Neural progenitor cell (in vitro differentiated cells): ENCODE data around the gene CMTM1. TPM values are rescaled to one million over a fixed set of nuclear protein-coding genes. Genes with fewer than 3 reads are reported as not detected.

Experiments used
- DNase-seq: peaks from one replicate; pipeline ENCODE4 v3.0.0-alpha.2; 2016; ENCODE audit warnings: low spot score
- H2AFZ ChIP-seq: fragments of 200-600 bp; sonication (generic); replicated peaks from 2 replicates; pipeline ENCODE4 v1.6.1; 2016; ENCODE audit warnings: antibody characterized with exemption
- H3F3A ChIP-seq: fragments of 200-600 bp; sonication (generic); 2 replicates; pipeline ENCODE4 v1.6.1; 2016; ENCODE audit warnings: antibody characterized with exemption, low read depth
- H3K27ac ChIP-seq: fragments of 200-600 bp; sonication (generic); 2 replicates; pipeline ENCODE4 v1.5.1; 2016; ENCODE audit warnings: mild to moderate bottlenecking
- H3K27me3 ChIP-seq: fragments of 200-600 bp; sonication (generic); 2 replicates; pipeline ENCODE4 v1.6.1; 2016; ENCODE audit warnings: mild to moderate bottlenecking, moderate library complexity
- H3K36me3 ChIP-seq: fragments of 200-600 bp; sonication (generic); 2 replicates; pipeline ENCODE4 v1.5.1; 2016
- H3K4me1 ChIP-seq: fragments of 200-600 bp; sonication (generic); 2 replicates; pipeline ENCODE4 v1.6.1; 2016; ENCODE audit warnings: mixed run types
- H3K4me2 ChIP-seq: fragments of 200-600 bp; sonication (generic); 2 replicates; pipeline ENCODE4 v1.6.1; 2016
- H3K4me3 ChIP-seq: fragments of 200-600 bp; sonication (generic); 2 replicates; pipeline ENCODE4 v1.5.1; 2016
- H3K79me2 ChIP-seq: fragments of 200-600 bp; sonication (generic); 2 replicates; pipeline ENCODE4 v1.6.1; 2016; ENCODE audit warnings: low read depth
- H3K9ac ChIP-seq: fragments of 200-600 bp; sonication (generic); 2 replicates; pipeline ENCODE4 v1.6.1; 2016
- H3K9me3 ChIP-seq: fragments of 200-600 bp; sonication (generic); 2 replicates; pipeline ENCODE4 v1.5.1; 2016; ENCODE audit warnings: low read depth
- H4K20me1 ChIP-seq: fragments of 200-600 bp; sonication (generic); 2 replicates; pipeline ENCODE4 v1.6.1; 2016; ENCODE audit warnings: low read depth
- H3K27ac Mint-ChIP-seq: 3 replicates; pipeline ENCODE4 v1.8.0; 2021; ENCODE audit warnings: mixed read lengths
- H3K27me3 Mint-ChIP-seq: 2 replicates; pipeline ENCODE4 v1.8.0; 2022; ENCODE audit warnings: low read depth, mild to moderate bottlenecking, inconsistent platforms, moderate library complexity, mixed read lengths; ENCODE audit not compliant: insufficient read depth
- H3K36me3 Mint-ChIP-seq: 3 replicates; pipeline ENCODE4 v1.8.0; 2021; ENCODE audit warnings: mixed read lengths
- H3K4me1 Mint-ChIP-seq: 3 replicates; pipeline ENCODE4 v1.8.0; 2021; ENCODE audit warnings: mixed read lengths
- H3K4me3 Mint-ChIP-seq: 3 replicates; pipeline ENCODE4 v1.8.0; 2021; ENCODE audit warnings: mild to moderate bottlenecking, moderate library complexity, mixed read lengths
- H3K9me3 Mint-ChIP-seq: 3 replicates; pipeline ENCODE4 v1.8.0; 2020; ENCODE audit warnings: mixed read lengths
- CTCF ChIP-seq: fragments of 200-600 bp; sonication (generic); IDR thresholded peaks from 2 replicates; pipeline ENCODE4 v1.5.1; 2017; ENCODE audit warnings: antibody characterized with exemption, mild to moderate bottlenecking
- EZH2 ChIP-seq: fragments of 200-600 bp; sonication (generic); IDR thresholded peaks from 2 replicates; pipeline ENCODE4 v1.6.1; 2017; ENCODE audit warnings: antibody characterized with exemption, mild to moderate bottlenecking, moderate library complexity
- EZH2phosphoT487 ChIP-seq: fragments of 200-600 bp; sonication (generic); IDR thresholded peaks from 2 replicates; pipeline ENCODE4 v1.6.1; 2017; ENCODE audit warnings: antibody characterized with exemption
- total RNA-seq: library from RNA; depleted of rRNA; stranded (reverse); fragments of >200 nt; gene quantifications from 2 replicates; pipeline ENCODE4 v1.2.3, GENCODE V29; 2015; ENCODE audit warnings: low replicate concordance

CMTM1 gene
- total RNA-seq, 1 donor from 2014 or later = not detected

- no peaks in the 10 kb centered on the region for H3K9me3 ChIP-seq
- no peaks in the 10 kb centered on the region for H3K4me1 ChIP-seq
- Mint-ChIP-seq H3K4me3 (no peak overlapping the region), H3K4me1 (peaks cover 4% of the 10 kb centered on the region), H3K36me3 (peaks cover 7% of the 10 kb centered on the region), H3K9me3 (no peaks in the 10 kb centered on the region), H3K27ac (no peak overlapping the region), H3K27me3 (no peaks in the 10 kb centered on the region)
- no peak overlapping the region for H2AFZ ChIP-seq
- no peaks in the 10 kb centered on the region for H3K36me3 ChIP-seq
- H3K9ac ChIP-seq = no peak overlapping the region
- no peaks in the 10 kb centered on the region for H3K27me3 ChIP-seq
- no peak overlapping the region for H3K27ac ChIP-seq
- TF ChIP-seq EZH2 (no peak), EZH2phosphoT487 (no peak), CTCF (no peak)
- H3K79me2 ChIP-seq = no peaks in the 10 kb centered on the region
- DNase-seq = no peak
- no peak overlapping the region for H3K4me2 ChIP-seq
- no peak overlapping the region for H3K4me3 ChIP-seq
- H3F3A ChIP-seq = no peaks in the 10 kb centered on the region
- no peaks in the 10 kb centered on the region for H4K20me1 ChIP-seq
These were observed 42.3 kb upstream of the CMTM1 start for GRCh38 chr16:66523861-66524354.

GRCh38 chr16:66524601-66525164 is 41.6 kb upstream of the CMTM1 start:
- H3K4me1 Mint-ChIP-seq = peaks cover 4% of the 10 kb centered on the region
- H2AFZ ChIP-seq = no peak overlapping the region
- H4K20me1 ChIP-seq = no peaks in the 10 kb centered on the region
- no peak overlapping the region for H3K4me3 ChIP-seq
- H3K36me3 Mint-ChIP-seq = peaks cover 7% of the 10 kb centered on the region
- H3K27ac Mint-ChIP-seq = no peak overlapping the region
- H3K36me3 ChIP-seq = no peaks in the 10 kb centered on the region
- no peak for DNase-seq
- no peaks in the 10 kb centered on the region for H3K9me3 ChIP-seq
- no peak overlapping the region for H3K27ac ChIP-seq
- H3K27me3 ChIP-seq = no peaks in the 10 kb centered on the region
- H3K4me2 ChIP-seq = no peak overlapping the region
- TF ChIP-seq EZH2phosphoT487 (no peak), CTCF (no peak), EZH2 (no peak)
- no peak overlapping the region for H3K9ac ChIP-seq
- H3K9me3 Mint-ChIP-seq = no peaks in the 10 kb centered on the region
- H3K27me3 Mint-ChIP-seq = no peaks in the 10 kb centered on the region
- H3K79me2 ChIP-seq = no peaks in the 10 kb centered on the region
- no peaks in the 10 kb centered on the region for H3K4me1 ChIP-seq
- no peaks in the 10 kb centered on the region for H3F3A ChIP-seq
- no peak overlapping the region for H3K4me3 Mint-ChIP-seq

- Histone ChIP-seq H3K4me3 (no peak overlapping the region), H3K4me2 (no peak overlapping the region), H3K27ac (no peak overlapping the region), H2AFZ (no peak overlapping the region), H3K4me1 (no peaks in the 10 kb centered on the region), H3K9me3 (no peaks in the 10 kb centered on the region), H3K79me2 (no peaks in the 10 kb centered on the region), H3K36me3 (no peaks in the 10 kb centered on the region), H3F3A (no peaks in the 10 kb centered on the region), H3K27me3 (no peaks in the 10 kb centered on the region), H3K9ac (no peak overlapping the region), H4K20me1 (no peaks in the 10 kb centered on the region)
- Mint-ChIP-seq H3K27me3 (no peaks in the 10 kb centered on the region), H3K27ac (no peak overlapping the region), H3K4me3 (no peak overlapping the region), H3K9me3 (no peaks in the 10 kb centered on the region), H3K36me3 (peaks cover 7% of the 10 kb centered on the region), H3K4me1 (peaks cover 4% of the 10 kb centered on the region)
- TF ChIP-seq EZH2phosphoT487 (no peak), CTCF (no peak), EZH2 (no peak)
- DNase-seq = no peak
These were observed 40.7 kb upstream of the CMTM1 start for GRCh38 chr16:66525396-66526180.
